PFSK-1 (cell line): ENCODE results near the gene SBK2.

ENCODE experiments used
- POLR2AphosphoS5 ChIP-seq: IDR thresholded peaks from 2 replicates; pipeline ENCODE4 v1.6.1; 2012; ENCODE audit warnings: low read depth, mild to moderate bottlenecking, control low read depth, low read length, moderate library complexity
- REST ChIP-seq, 2 experiments: IDR thresholded peaks; 2 replicates each; pipeline versions ENCODE4 v1.6.1 to v1.8.0; 2011 to 2012; ENCODE audit warnings: low read depth in 2 of 2, low read length in 2 of 2, control low read depth in 1 of 2, inconsistent platforms in 1 of 2, mild to moderate bottlenecking in 1 of 2, moderate library complexity in 1 of 2; ENCODE audit not compliant: insufficient read depth in 1 of 2
- SIN3A ChIP-seq: IDR thresholded peaks from 2 replicates; pipeline ENCODE4 v1.6.1; 2012; ENCODE audit warnings: mild to moderate bottlenecking, low read length, moderate library complexity, borderline replicate concordance; ENCODE audit not compliant: insufficient read depth

GRCh38 chr19:55545443-55545842 is 8.5 kb upstream of the SBK2 start, which contains the start of gene SBK3:
- TF ChIP-seq POLR2AphosphoS5 (no peak), SIN3A (no peak), REST (IDR thresholded peaks at IDR 0.05; ENCODE audit: insufficient read depth in 1 of 2, low read depth in 2 of 2, low read length in 2 of 2) (no peak)
